SHP77 treated with DMSO at 0.1 percent for 48 hours (cell line): Measurements from ENCODE around the gene FAM107B.
"Not testable (repeated sequence)": the region's sequence is repeated elsewhere in the genome, so short reads cannot be mapped to it uniquely, and the experiment has no call there.

Experiments used
- DNase-seq: peaks from one replicate; lab custom pipeline; 2025; lab: John Stamatoyannopoulos, UW

Gene FAM107B

GRCh38 chr10:14664345-14664744 lies 110.4 kb downstream of the FAM107B start:
- no peak for DNase-seq

DNA sequence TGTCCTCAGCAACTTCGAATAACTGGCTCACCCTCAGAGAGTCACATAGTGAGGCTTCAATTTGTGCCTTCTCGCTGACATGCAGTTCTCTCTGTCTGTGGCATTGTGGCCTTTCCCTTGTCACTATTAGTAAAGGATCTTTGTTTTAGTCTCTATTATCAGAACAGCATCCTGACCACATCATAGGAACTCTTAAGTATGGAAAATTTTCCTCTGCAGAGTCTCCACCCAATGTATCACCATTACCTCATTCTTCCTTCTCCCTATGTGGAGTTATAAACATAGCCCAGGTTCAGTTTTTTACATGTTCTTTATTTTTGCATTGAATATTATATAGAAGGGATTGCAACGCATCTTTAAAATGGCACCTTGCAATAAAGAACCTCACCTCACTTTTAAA lies 112.9 kb downstream of the FAM107B start:
- no peak for DNase-seq

- no peak for DNase-seq
Measured at GRCh38 chr10:14660831-14661230, 113.9 kb downstream of the FAM107B start.

GRCh38 chr10:14659626-14660196 lies 115.0 kb downstream of the FAM107B start:
- no peak for DNase-seq

- DNase-seq, result not testable (repeated sequence)
Measured at GRCh38 chr10:14659137-14659536, 115.6 kb downstream of the FAM107B start.

DNA sequence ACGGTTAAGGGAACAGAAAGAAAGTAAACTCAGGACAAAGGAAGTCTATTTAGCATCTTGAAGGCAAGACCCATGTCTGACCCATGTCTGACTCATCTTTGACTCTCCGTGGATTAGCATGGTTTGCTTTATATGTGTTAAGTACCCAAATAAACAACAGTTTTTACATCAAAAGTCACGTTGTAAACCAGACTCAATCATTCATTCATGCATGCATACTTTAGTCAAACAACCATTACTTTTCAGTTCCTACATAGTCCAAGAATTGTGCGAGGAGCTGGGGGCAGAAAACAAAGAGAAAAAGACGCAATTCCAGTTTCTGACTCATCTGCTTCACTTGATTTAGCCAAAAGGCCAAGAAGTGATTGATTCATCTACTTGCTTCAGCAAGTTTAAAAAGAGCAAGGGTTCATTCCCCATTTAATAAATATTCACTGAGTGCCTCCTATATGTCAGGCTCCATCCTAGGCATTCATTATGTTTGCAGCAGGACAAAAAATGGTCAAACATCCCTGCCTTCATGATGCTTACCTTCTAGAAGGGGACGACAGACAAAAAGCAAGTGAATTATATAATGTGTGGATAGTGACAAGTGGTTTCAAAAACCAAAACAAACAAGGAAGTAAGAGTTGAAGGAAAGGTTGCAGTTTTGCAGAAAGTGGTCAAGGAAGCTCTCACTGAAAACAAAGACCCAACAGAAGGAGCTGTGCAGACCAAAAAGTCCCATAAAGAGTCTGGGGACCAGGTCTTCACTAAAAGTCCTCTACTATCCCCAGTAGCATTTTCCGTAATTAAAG lies 116.2 kb downstream of the FAM107B start:
- DNase-seq, result no peak

- DNase-seq, result no peak
Measured at GRCh38 chr10:14656052-14656730, 118.5 kb downstream of the FAM107B start.

DNA sequence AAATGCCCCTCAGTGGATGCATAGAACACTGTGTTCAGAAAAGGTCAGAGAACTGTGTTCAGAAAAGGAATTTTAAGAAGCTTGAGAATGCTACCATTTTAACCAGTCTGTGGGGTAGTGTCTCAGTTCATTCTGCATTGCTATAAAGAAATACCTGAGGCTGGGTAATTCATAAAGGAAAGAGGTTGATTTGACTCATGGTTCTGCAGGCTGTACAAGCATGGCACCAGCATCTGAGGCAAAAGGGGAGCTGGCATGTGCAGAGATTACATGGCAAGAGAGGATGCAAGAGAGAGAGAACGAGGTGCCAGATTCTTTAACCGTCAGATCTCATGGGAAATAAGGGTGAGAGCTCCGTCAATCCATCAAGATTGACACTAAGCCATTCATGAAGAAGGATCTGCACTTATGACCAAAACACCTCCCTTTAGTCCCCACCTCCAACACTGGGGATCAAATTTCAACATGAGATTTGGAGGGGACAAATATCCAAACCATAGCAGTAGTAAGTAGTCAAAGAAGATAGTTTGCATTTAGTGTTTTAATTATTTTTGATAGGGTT lies 119.8 kb downstream of the FAM107B start:
- no peak for DNase-seq

DNA sequence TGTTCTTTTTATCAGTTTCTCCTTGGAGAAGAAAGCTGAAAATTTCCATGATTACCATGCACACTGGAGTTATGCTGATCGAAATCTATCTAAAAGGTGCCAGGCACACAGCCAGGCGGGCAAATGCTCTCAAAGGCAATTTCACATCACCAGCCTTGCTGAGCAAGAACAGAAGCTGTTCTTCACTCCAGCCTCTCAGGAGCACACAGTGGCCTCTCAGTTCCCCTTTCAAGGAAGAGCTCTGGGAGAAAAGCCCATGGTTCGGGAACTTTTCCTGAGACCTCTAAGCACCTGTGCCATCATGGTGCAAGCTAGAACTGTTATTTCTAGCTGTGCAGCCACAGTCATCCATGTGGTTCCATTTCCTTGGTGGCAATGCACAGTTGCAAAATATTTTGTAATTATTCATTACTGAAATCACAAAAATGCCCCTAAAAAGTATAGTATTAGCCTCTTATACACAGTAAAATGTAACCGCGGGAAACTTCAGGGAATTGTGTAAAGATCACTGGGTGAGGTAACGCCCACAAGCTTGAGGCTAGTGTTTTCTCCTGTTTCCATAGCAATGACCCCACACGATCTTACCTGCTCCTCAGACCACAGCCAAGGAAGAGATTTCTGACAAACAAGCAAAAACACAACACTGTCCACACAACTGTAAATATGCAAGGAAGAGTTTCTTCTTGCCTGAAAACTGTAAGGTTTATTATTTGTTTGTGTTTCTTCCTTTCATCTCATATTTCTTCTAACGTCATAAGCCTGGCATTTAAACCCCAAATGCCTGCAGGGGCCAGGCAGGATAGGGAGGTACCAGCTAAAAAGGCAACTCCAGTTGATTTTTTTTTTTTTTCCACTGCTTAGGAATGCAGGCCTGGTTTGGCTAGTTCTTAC lies 121.2 kb downstream of the FAM107B start:
- DNase-seq, result no peak

- no peak for DNase-seq
Measured at GRCh38 chr10:14652816-14653215, 121.9 kb downstream of the FAM107B start.

GRCh38 chr10:14652067-14652466 lies 122.6 kb downstream of the FAM107B start:
- DNase-seq, result no peak

DNA sequence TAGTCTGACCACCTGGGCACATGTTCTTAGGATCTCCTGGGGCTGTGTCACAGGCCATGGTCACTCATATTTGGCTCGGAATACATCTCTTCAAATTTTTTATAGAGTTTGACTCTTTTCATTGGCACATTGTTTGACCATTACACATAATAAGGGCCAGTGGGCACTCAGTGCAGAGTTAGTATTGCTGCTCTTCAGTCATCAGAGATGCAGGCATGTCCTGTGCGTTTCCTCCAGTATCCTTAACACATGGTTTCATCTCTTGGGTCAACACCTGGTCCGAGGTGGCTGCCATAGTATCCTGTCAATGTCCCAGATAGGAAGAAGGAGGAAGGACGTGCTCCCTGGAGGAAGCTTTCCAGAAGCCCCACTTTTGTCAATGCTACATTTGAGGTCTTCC lies 125.0 kb downstream of the FAM107B start:
- no peak for DNase-seq

- DNase-seq, result no peak
Measured at GRCh38 chr10:14648946-14649345, 125.8 kb downstream of the FAM107B start.

DNA sequence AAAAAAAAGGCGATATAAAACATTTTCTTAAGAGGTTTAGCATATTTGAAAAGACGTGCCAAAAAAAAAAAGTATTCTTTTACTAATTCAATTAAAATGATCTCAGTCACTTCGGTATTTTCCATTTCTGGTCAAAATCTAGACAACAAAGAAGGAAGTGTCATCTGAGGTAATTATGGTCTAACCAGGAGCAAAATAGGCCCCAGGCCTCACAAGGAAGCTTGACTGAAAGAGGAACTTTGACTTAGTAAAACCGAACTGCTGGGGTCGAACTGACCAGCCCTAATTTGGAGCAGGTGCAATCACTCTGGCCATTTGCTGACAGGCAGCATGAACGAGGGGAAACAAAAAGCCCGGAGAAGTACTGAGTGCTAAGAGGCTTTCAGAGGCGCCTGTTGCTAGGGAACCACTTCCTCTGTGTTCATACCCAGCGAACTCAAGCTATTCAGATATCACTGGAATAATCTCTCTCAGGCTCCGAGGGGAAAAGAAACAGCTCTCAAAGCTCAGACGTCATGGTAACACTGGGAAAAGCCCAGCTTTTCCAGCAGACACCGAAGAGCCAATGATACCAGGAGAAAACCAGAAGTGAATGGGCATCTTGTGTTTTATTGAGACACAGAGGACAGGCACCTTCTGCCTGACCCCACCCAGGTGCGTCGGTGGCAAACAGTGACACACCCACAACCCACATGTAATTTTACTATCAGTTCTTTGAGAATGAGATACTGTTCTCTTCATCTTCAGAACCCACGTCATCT lies 126.5 kb downstream of the FAM107B start:
- DNase-seq, result no peak

- no peak for DNase-seq
Measured at GRCh38 chr10:14645239-14645960, 129.3 kb downstream of the FAM107B start.

GRCh38 chr10:14639637-14640036 lies 135.1 kb downstream of the FAM107B start:
- DNase-seq, result no peak

DNA sequence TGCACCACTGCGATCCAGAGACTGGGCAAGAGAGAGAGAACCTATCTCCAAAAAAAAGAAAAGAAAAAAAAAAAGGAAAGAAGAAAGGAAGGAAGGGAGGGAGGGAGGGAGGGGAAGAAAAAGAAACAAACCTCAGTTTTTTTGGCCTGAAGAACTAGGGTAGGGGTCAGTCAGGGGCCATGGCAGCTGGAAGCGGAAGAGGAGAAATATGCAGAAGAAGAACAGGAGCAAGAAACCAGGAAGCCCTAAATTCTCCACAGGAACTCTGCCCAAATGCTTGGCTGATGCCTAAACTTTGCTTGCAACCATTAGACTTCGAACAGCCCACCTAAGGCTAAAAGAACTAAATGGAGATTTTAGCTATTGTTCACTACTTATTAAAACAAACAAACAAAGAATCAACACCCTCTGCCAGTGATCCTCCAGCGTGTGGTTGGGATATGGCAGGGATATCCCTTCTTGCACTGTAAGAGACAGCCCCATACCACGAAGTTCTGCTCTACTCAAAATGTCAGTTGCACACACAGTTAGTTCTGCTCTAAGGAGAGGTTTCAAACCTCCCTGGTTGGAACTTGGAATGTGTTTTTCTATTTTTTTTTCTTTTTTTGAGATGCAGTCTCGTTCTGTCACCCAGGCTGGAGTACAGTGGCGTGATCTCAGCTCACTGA lies 139.5 kb downstream of the FAM107B start:
- no peak for DNase-seq

DNA sequence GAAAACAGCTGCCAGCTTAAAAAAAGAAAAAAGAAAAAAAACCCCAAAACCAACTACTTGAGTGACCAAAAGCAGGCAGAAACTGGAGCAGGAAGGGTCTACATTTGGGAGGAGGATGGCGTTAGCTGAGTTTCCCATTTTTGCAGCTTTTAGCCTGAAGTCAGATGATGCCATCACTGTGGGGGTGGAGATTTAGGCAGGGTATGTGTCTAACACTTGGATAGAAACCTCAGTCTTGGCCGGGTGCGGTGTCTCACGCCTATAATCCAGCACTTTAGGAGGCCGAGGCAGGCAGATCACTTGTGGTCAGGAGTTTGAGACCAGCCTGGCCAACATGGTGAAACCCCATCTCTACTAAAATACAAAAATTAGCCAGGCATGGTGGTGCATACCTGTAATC lies 140.1 kb downstream of the FAM107B start:
- not testable (repeated sequence) for DNase-seq

- DNase-seq, result no peak
Measured at GRCh38 chr10:14625765-14626525, 148.8 kb downstream of the FAM107B start.
